RWPE1 (cell line): ENCODE data around the gene EGR4.

Experiments
- CTCF ChIA-PET: fragments of 350-600 bp; sonication (Branson Sonifier 250); formaldehyde crosslinking; extraction: SDS; loops from one replicate; lab custom pipeline; 2021; lab: Yijun Ruan, JAX
- POLR2A ChIA-PET: fragments of 400-600 bp; formaldehyde crosslinking; extraction: SDS; loops from one replicate; lab custom pipeline; 2020; ENCODE audit warnings: antibody characterized with exemption; ENCODE audit not compliant: low non-redundant PET; lab: Yijun Ruan, JAX
- DNase-seq: peaks from one replicate; pipeline ENCODE4 v3.0.0; 2012; ENCODE audit warnings: low spot score
- H3K27ac ChIP-seq: fragments of 450-650 bp; 2 replicates; pipeline ENCODE4 v1.5.1; 2017
- CTCF ChIP-seq: fragments of 450-650 bp; conservative IDR thresholded peaks from 2 replicates; pipeline ENCODE4 v1.5.1; 2017; ENCODE audit warnings: low read depth, mild to moderate bottlenecking

EGR4 gene

DNA sequence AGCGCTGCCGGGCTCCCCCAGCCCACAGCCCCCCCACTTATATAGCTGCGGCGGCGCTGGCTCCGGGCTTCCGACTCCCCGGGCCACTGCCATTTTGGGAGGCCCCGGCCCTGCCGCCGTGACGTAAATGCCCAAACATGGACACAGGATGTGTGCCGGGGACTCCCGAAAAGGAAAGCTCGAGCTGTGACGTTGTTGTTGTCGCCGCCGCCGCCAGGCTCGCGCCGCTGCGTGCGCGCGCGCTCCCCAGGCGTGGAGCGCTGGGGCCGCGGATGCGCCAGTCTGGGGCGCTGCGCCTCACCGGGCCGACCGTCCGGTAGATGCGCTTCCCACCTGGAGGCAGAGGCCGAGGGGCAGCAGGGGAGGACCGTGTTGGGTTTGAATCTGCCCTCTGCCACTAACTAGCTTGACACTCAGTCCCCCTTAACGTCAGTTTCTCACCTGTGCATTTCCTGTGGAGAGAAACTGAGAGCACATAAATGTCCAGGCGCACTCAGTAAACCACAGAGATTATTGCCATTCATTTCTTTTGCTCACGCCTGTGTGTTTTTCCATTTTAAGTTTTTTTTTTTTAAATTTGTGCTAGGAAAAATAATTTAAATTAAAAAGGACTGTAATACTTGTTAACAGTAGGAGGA lies at the start of gene EGR4:
Gene EGR4 (minus strand): TSS at position 15 of the 638 bp plus-strand sequence. CDS start 231 bp downstream, outside the sequence.
- peak; percentile 69 for DNase-seq
- no peak within 1 kb of the TSS for H3K27ac ChIP-seq
- ChIA-PET CTCF (interaction anchor here (1.0 kb wide), 1 partner anchor 23 kb away, joined by 6 read pairs; no protein-coding TSS in a partner anchor), POLR2A (no interaction called here)
- TF ChIP-seq CTCF: no peak

- no peak for TF ChIP-seq CTCF
- CTCF ChIA-PET: interaction anchor here (0.7 kb wide), 1 partner anchor 164 kb away, joined by 4 read pairs; no protein-coding TSS in a partner anchor
- POLR2A ChIA-PET: no interaction called here
- H3K27ac ChIP-seq: no peak overlapping the region
- DNase-seq: no peak
Observed at GRCh38 chr2:73341039-73341438, 47.7 kb upstream of the EGR4 start.

- CTCF ChIA-PET: interaction anchor here (0.5 kb wide), 1 partner anchor 709 kb away, joined by 3 read pairs; no protein-coding TSS in a partner anchor
Observed at GRCh38 chr2:73339201-73339600, 45.9 kb upstream of the EGR4 start.

DNA sequence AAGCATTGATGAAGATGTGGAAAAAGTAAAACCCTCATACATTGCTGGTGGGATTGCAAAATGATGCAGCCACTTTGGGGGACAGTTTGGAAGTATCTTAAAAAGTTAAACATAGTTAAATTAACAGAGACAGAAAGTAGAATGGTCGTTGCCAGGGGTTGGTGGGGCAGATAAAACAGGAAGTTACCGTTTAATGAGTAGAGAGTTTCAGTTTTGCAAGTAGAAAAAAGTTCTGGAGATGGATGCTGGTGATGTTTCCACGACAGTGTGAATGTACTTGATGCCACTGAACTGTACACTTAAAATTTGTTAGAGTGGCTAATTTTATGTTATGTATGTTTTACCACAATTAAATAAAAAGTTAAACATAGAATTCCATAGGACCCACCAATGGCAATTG lies 44.5 kb upstream of the EGR4 start:
- ChIA-PET CTCF (no interaction called here), POLR2A (no interaction called here)
- TF ChIP-seq CTCF: no peak
- no peak for DNase-seq
- H3K27ac ChIP-seq: no peak overlapping the region

More at GRCh38 chr2:73339201-73339600, 45.9 kb upstream of the EGR4 start:
- DNase-seq: no peak
- no peak for TF ChIP-seq CTCF
- POLR2A ChIA-PET: no interaction called here
- no peak overlapping the region for H3K27ac ChIP-seq

- TF ChIP-seq CTCF: no peak
- no peak overlapping the region for H3K27ac ChIP-seq
- no peak for DNase-seq
- ChIA-PET POLR2A (no interaction called here), CTCF (no interaction called here)
Observed at GRCh38 chr2:73334620-73335019, 41.3 kb upstream of the EGR4 start.

DNA sequence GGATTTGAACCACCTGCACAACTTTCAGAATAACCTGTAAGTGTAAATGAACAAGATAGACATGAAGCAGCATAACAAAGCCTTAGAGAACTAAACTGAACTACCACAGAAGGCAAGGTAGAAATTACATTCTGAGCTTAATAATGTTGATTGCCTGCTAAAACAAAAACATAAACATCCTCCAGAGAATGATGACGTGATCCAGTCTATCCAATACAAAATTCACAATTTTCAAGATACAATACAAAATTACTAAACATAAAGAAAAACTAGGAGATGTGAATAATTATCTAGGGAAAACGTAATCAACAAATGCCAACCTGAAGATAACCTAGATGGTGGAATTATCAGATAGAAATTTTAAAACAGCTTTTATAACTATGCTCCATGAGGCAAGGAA lies 40.7 kb upstream of the EGR4 start:
- no peak overlapping the region for H3K27ac ChIP-seq
- TF ChIP-seq CTCF: no peak
- ChIA-PET POLR2A (no interaction called here), CTCF (no interaction called here)
- DNase-seq: no peak
